ENCODE results near the gene PTDSS2.
"Not testable (repeated sequence)": the region's sequence is repeated elsewhere in the genome, so short reads cannot be mapped to it uniquely, and the experiment has no call there.

PTDSS2 gene

GRCh38 chr11:452203-452744 lies 2.2 kb downstream of the PTDSS2 start:
- no peak for DNase-seq

- DNase-seq: no peak
Measured at GRCh38 chr11:452916-453527, 2.9 kb downstream of the PTDSS2 start.

- no peak for DNase-seq
Measured at GRCh38 chr11:453564-453963, 3.5 kb downstream of the PTDSS2 start.

GRCh38 chr11:454043-454442 lies 4.0 kb downstream of the PTDSS2 start:
- DNase-seq: no peak

- DNase-seq: no peak
Measured at GRCh38 chr11:454801-455565, 4.9 kb downstream of the PTDSS2 start.

GRCh38 chr11:455566-456147 lies 5.6 kb downstream of the PTDSS2 start:
- DNase-seq: no peak

- no peak for DNase-seq
Measured at GRCh38 chr11:456533-456932, 6.5 kb downstream of the PTDSS2 start.

GRCh38 chr11:457111-457760 lies 7.2 kb downstream of the PTDSS2 start:
- DNase-seq: no peak

GRCh38 chr11:459511-460220 lies 9.6 kb downstream of the PTDSS2 start:
- no peak for DNase-seq

- no peak for DNase-seq
Measured at GRCh38 chr11:460331-461199, 10.5 kb downstream of the PTDSS2 start.

GRCh38 chr11:461626-462025 lies 11.5 kb downstream of the PTDSS2 start:
- no peak for DNase-seq

GRCh38 chr11:462107-462890 lies 12.2 kb downstream of the PTDSS2 start:
- DNase-seq: no peak

- no peak for DNase-seq
Measured at GRCh38 chr11:464316-464715, 14.2 kb downstream of the PTDSS2 start.

GRCh38 chr11:465896-466530 lies 15.9 kb downstream of the PTDSS2 start:
- no peak for DNase-seq

GRCh38 chr11:468036-468435 lies 18.0 kb downstream of the PTDSS2 start:
- no peak for DNase-seq

- DNase-seq: no peak
Measured at GRCh38 chr11:468493-468892, 18.4 kb downstream of the PTDSS2 start.

GRCh38 chr11:469026-469683 lies 19.1 kb downstream of the PTDSS2 start:
- not testable (repeated sequence) for DNase-seq

GRCh38 chr11:469684-470560 lies 19.8 kb downstream of the PTDSS2 start:
- no peak for DNase-seq

Measured in inflammatory macrophage treated with lipopolysaccharide for 4 hours (primary cell).